Kidney epithelial cell (primary cell): ENCODE data around the gene HS3ST1. TPM values are rescaled to one million over a fixed set of nuclear protein-coding genes. Genes with fewer than 3 reads are reported as not detected.

ENCODE experiments used
- DNase-seq: peaks from one replicate; pipeline ENCODE4 v3.0.0-alpha.2; 2010; ENCODE audit warnings: low read depth
- H3K27me3 ChIP-seq: 2 replicates; pipeline ENCODE4 v1.6.0; 2011; ENCODE audit warnings: low read length; ENCODE audit not compliant: control insufficient read depth, insufficient read depth
- H3K36me3 ChIP-seq: 2 replicates; pipeline ENCODE4 v1.5.1; 2011; ENCODE audit warnings: low read length; ENCODE audit not compliant: control insufficient read depth, insufficient read depth
- H3K4me3 ChIP-seq: 2 replicates; pipeline ENCODE4 v1.5.1; 2011; ENCODE audit warnings: low read depth, mild to moderate bottlenecking, control low read depth, low read length
- CTCF ChIP-seq: IDR thresholded peaks from 2 replicates; pipeline ENCODE4 v1.5.1; 2011; ENCODE audit warnings: mild to moderate bottlenecking, moderate library complexity, low read length, control low read depth, inconsistent platforms; ENCODE audit not compliant: insufficient read depth, poor library complexity, severe bottlenecking
- total RNA-seq: library from RNA; depleted of rRNA; stranded (reverse); fragments of >200 nt; gene quantifications from 2 replicates; pipeline ENCODE4 v1.2.3, GENCODE V29; 2015

Gene HS3ST1
- total RNA-seq, 1 donor from 2014 or later = 2.4 TPM

GRCh38 chr4:11431111-11431510, 2.4 kb upstream of the HS3ST1 start:
- peaks cover 4% of the 10 kb centered on the region for H3K27me3 ChIP-seq
- no peak for DNase-seq
- TF ChIP-seq CTCF = no peak
- H3K4me3 ChIP-seq = no peak overlapping the region
- H3K36me3 ChIP-seq = no peaks in the 10 kb centered on the region

DNA sequence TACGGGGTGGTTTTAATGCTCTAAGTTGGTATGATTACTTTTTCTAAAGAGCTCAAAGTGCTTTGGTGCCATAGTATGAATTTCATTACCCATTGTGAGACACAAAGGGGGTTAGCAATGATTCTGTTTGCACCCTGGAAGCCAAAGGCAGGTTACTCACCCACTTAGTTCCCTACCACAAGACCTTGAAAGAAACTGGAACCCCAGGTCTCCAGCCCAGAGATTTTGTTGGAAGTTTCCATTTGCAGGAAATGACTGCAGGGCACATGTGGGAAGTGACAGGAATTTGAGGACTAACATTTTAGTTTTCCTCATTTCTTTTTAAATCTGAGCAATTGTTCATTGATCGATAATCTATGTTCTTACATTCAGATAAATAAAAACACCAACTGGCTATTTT, 1.8 kb upstream of the HS3ST1 start:
- Histone ChIP-seq H3K4me3 (no peak overlapping the region), H3K27me3 (peaks cover 4% of the 10 kb centered on the region), H3K36me3 (no peaks in the 10 kb centered on the region)
- DNase-seq = no peak
- TF ChIP-seq CTCF = no peak

DNA sequence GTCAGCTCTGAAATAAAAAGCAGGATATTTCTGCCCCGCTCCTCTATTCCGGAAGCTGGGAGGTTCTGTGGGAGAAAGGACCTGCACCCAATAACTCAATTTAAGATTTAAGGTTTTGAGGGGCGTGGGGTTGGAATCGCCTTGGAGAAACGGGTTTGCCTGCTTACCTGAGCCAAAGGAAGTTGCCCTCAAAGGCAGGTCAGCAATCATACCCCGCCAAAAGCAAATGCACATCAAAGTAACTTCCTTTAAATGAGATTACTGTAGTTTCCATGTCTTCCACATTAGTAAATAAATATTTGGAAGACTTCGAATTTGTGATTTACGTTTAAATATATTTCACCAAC, 978 bp upstream of the HS3ST1 start:
- no peak for TF ChIP-seq CTCF

GRCh38 chr4:11428899-11429698, 405 bp upstream of the HS3ST1 start:
- H3K27me3 ChIP-seq = peaks cover 4% of the 10 kb centered on the region
- TF ChIP-seq CTCF = peak; percentile 69
- DNase-seq = peak; percentile 48
- no peaks in the 10 kb centered on the region for H3K36me3 ChIP-seq
- peak overlapping the region; percentile 49 for H3K4me3 ChIP-seq

More for the DNA sequence above, 978 bp upstream of the HS3ST1 start:
- no peaks in the 10 kb centered on the region for H3K36me3 ChIP-seq
- H3K27me3 ChIP-seq = peaks cover 4% of the 10 kb centered on the region
- peak overlapping the region; percentile 49 for H3K4me3 ChIP-seq
- DNase-seq = no peak

DNA sequence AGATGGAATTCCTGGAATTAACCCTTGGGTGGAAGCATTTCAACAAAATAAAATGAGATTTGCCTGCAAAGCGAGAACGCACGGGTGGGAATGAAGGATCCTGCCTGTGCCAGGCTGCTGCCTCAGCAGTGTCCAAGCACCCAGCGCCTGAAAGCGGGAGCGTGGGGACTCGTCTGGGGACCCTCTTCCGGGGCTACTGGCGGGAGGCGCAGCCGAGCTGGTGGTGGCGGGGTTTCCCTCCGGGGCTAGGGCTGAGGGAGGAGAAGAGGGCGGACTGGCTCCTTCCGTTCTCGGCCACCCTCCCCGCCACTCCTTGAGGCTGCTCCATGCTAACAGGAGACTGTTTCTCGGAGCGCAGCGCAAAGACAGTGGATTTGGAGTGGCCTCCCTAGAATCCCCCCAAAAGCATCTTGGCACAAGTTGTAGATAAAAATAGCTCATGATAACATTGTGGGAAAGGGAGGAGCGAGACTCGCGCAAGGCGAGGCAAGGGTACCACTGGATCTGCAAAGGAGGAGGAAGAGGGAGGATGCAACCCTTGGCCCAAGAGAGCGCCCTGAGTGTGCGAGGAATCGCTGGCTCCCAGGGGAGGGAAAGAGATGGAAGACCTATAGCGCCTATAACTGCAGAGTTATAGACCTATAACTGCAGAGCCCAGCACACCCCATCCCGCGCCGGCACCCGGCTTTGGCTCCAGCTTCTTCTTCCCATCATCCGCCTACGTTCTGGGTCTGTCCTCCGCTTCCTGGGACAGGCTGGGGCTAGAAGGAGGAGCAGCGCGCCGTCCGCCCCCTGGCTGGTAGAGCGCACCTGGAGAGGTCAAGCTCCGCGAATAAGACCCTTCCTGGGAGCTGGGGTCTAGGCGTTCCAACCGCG, 1.3 kb downstream of the HS3ST1 start:
- peak overlapping the region; percentile 49 for H3K4me3 ChIP-seq
- no peak for DNase-seq
- TF ChIP-seq CTCF = no peak

More for the DNA sequence above, 1.3 kb downstream of the HS3ST1 start:
- Histone ChIP-seq H3K36me3 (no peaks in the 10 kb centered on the region), H3K27me3 (peaks cover 4% of the 10 kb centered on the region)
